ENCODE results near the gene TMEM156.

GRCh38 chr4:39043861-39044363 lies 11.7 kb upstream of the TMEM156 start:
- no peak for TF ChIP-seq CTCF (IDR thresholded peaks at IDR 0.05 in 8 of 11, conservative IDR thresholded peaks at IDR 0.05 in 3 of 11)
- no peak for TF ChIP-seq POLR2A (IDR thresholded peaks at IDR 0.05)
- TF ChIP-seq POLR2AphosphoS5 (IDR thresholded peaks at IDR 0.05): no peak

All from spleen (tissue), 7 donors.